H1 (cell line): ENCODE measurements around the gene GALNT11. TPM values are rescaled to one million over a fixed set of nuclear protein-coding genes. Genes with fewer than 3 reads are reported as not detected.

Experiments used
- BRCA1 ChIP-seq: IDR thresholded peaks from 2 replicates; pipeline ENCODE4 v1.6.1; 2012; ENCODE audit warnings: low read depth, low read length, improper control_type of control experiment
- CHD7 ChIP-seq: fragments of 300-600 bp; sonication (generic); IDR thresholded peaks from 2 replicates; pipeline ENCODE4 v1.7.1; 2012; ENCODE audit warnings: low read length, moderate library complexity, mild to moderate bottlenecking, inconsistent platforms; ENCODE audit not compliant: insufficient replicate concordance
- POLR2AphosphoS5 ChIP-seq: IDR thresholded peaks from 2 replicates; pipeline ENCODE4 v1.6.1; 2011; ENCODE audit warnings: low read depth, low read length
- SAP30 ChIP-seq: fragments of 300-600 bp; sonication (generic); IDR thresholded peaks from 2 replicates; pipeline ENCODE4 v1.7.1; 2012; ENCODE audit warnings: low read length, moderate library complexity, mild to moderate bottlenecking, inconsistent platforms; ENCODE audit not compliant: insufficient read depth, insufficient replicate concordance
- polyA plus RNA-seq, 7 experiments: library from polyadenylated mRNA; depleted of rRNA in 3 of 7; stranded (reverse) in 5 of 7; unstranded in 2 of 7; fragments of >200 nt in 5 of 7; fragments of 200-250 nt in 2 of 7; gene quantifications; 1 replicate in 5 of 7; 2 replicates in 1 of 7; 4 replicates in 1 of 7; pipeline versions ENCODE4 v1.2.1 to v1.2.3, GENCODE V29; 2011 to 2013; ENCODE audit warnings: missing spikeins in 2 of 7, mixed read lengths in 2 of 7
- total RNA-seq: library from RNA; stranded (reverse); fragmentation: NEBNext Ultra II Directional; extraction: Animal tissue kit (Norgen Biotek cat#: 25700); gene quantifications from 2 replicates; pipeline ENCODE4 v1.2.1, GENCODE V29; 2021

GALNT11 gene
- total and polyA plus RNA-seq, 2 of the 8 experiments (the other 6 are each of a cell fraction or from before 2014, with no cell fraction given): 20.5 to 23.2 TPM

- TF ChIP-seq CHD7 (no peak), POLR2AphosphoS5 (0 out of 2 replicates have a peak, but pooled peaks have one; percentile 29), SAP30 (no peak), BRCA1 (no peak)
- TF ChIP-seq, all 59 proteins: peak for 1
These were observed 106.6 kb downstream of the GALNT11 start (continued) for GRCh38 chr7:152131981-152132494.
